Cardiac muscle cell (in vitro differentiated cells and primary cell): ENCODE data around the gene KDF1. TPM values are rescaled to one million over a fixed set of nuclear protein-coding genes. Genes with fewer than 3 reads are reported as not detected.

ENCODE experiments used
- DNase-seq, 2 donors: peaks; one replicate each; pipeline versions ENCODE4 v3.0.0 to v3.0.0-alpha.2; 2010 to 2017; ENCODE audit warnings: low read depth in 1 of 2, low spot score in 1 of 2
- H3K27ac ChIP-seq: fragments of 200-600 bp; sonication (generic); 2 replicates; pipeline ENCODE4 v1.5.1; 2016
- H3K27me3 ChIP-seq: fragments of 200-600 bp; sonication (generic); 2 replicates; pipeline ENCODE4 v1.6.0; 2016; ENCODE audit warnings: control low read depth
- H3K36me3 ChIP-seq: fragments of 200-600 bp; sonication (generic); 2 replicates; pipeline ENCODE4 v1.5.1; 2016; ENCODE audit warnings: control low read depth
- H3K4me1 ChIP-seq: fragments of 200-600 bp; sonication (generic); 2 replicates; pipeline ENCODE4 v1.8.1; 2017; ENCODE audit warnings: low read depth, mild to moderate bottlenecking, mixed run types
- H3K4me3 ChIP-seq: fragments of 200-600 bp; sonication (generic); 2 replicates; pipeline ENCODE4 v1.5.1; 2016; ENCODE audit warnings: mild to moderate bottlenecking
- H3K9me3 ChIP-seq: fragments of 200-600 bp; sonication (generic); 2 replicates; pipeline ENCODE4 v1.5.1; 2017; ENCODE audit warnings: low read depth, mild to moderate bottlenecking, control low read depth
- polyA plus RNA-seq: library from polyadenylated mRNA; unstranded; fragments of >200 nt; fragmentation: Nextera tagmentation; extraction: Ambion mirVana; gene quantifications from 2 replicates; pipeline ENCODE4 v1.2.1, GENCODE V29; 2016
- total RNA-seq: library from RNA; depleted of rRNA; stranded (reverse); fragments of >200 nt; gene quantifications from 2 replicates; pipeline ENCODE4 v1.2.3, GENCODE V29; 2016
- TF ChIP-seq, protein P1 (sequence below): IDR thresholded peaks from 2 replicates; pipeline ENCODE4 v1.5.1; 2012; ENCODE audit warnings: low read depth, mild to moderate bottlenecking, low read length

KDF1 gene
- total and polyA plus RNA-seq, 2 experiments from 2014 or later = 0.35 to 0.63 TPM

DNA sequence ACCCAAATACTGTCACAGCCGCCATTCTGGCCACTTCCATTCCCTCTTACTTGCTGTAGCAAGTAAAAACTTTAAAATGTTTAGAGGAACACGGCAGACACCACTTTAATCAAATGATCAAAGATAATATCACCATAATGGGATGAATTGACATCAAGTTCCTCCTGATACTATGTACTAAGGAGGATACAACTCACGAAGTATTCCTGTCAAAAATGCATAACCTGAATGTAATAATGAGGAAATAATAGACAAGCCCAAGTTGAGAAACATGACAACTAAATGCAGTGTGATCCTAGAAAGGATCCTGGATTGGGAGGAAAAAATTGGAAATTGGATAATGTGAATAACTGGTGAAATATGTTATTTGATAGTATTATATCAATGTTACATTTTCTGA, 3.9 kb downstream of the KDF1 start:
- no peak for DNase-seq
- H3K36me3 ChIP-seq = no peaks in the 10 kb centered on the region
- H3K27me3 ChIP-seq = peaks cover 33% of the 10 kb centered on the region
- H3K4me1 ChIP-seq = no peaks in the 10 kb centered on the region
- TF ChIP-seq, protein P1, sequence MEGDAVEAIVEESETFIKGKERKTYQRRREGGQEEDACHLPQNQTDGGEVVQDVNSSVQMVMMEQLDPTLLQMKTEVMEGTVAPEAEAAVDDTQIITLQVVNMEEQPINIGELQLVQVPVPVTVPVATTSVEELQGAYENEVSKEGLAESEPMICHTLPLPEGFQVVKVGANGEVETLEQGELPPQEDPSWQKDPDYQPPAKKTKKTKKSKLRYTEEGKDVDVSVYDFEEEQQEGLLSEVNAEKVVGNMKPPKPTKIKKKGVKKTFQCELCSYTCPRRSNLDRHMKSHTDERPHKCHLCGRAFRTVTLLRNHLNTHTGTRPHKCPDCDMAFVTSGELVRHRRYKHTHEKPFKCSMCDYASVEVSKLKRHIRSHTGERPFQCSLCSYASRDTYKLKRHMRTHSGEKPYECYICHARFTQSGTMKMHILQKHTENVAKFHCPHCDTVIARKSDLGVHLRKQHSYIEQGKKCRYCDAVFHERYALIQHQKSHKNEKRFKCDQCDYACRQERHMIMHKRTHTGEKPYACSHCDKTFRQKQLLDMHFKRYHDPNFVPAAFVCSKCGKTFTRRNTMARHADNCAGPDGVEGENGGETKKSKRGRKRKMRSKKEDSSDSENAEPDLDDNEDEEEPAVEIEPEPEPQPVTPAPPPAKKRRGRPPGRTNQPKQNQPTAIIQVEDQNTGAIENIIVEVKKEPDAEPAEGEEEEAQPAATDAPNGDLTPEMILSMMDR = no peak
- H3K4me3 ChIP-seq = no peak overlapping the region
- H3K9me3 ChIP-seq = no peaks in the 10 kb centered on the region
- no peak overlapping the region for H3K27ac ChIP-seq

DNA sequence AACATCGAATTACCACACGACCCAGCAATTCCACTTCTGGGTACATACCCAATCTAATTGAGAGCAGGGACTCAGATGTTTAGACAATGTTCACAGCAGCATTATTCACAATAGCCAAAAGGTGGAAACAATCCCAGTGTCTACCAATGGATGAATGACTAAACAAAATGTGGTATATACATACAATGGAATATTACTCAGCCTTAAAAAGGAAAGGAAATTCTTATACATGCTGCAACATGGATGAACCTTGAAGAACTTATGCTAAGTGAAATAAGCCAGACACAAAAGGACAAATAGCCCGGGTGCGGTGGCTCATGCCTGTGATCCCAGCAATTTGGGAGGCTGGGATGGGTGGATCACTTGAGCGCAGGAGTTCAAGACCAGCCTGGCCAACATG, 6.9 kb downstream of the KDF1 start:
- no peak overlapping the region for H3K4me3 ChIP-seq
- H3K27me3 ChIP-seq = peaks cover 3% of the 10 kb centered on the region
- no peaks in the 10 kb centered on the region for H3K4me1 ChIP-seq
- TF ChIP-seq, protein P1 = no peak
- no peak for DNase-seq
- H3K9me3 ChIP-seq = no peaks in the 10 kb centered on the region
- H3K36me3 ChIP-seq = no peaks in the 10 kb centered on the region
- H3K27ac ChIP-seq = no peak overlapping the region

DNA sequence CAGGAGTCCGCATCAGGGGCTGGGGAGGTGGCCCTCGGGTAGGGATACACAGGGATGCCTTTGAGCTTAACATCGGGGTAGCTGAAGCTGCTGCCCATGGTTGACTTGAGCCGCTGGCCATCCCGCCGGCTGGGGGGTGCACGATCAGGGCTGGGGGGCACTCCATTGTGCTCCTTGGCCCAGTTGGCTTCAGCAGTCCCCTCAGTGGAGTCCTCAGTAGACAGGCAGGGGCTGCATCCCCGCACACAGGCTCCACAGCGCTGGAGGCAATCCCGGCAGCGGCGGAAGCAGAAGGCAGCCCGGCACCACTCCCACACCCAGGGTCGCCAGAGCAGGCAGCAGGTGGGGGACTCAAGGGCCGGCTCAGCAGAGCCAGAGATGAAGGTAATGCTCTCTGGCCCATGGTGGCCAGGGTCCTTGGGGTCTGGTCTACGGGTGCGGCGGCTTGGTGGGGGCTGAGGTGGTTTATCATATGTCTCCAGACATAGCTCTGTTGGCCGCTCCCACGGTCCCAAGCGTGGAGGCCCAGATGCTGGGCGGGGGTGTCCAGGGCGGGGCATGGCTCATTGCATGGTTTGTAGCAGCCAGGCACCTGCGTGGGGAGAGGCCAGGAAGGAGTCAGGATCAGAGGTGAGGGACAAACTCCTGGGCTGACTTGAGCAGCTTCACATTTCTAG, 8.3 kb downstream of the KDF1 start:
- Histone ChIP-seq H3K36me3 (no peaks in the 10 kb centered on the region), H3K27ac (no peak overlapping the region), H3K9me3 (no peaks in the 10 kb centered on the region), H3K4me3 (no peak overlapping the region), H3K4me1 (no peaks in the 10 kb centered on the region), H3K27me3 (no peaks in the 10 kb centered on the region)
- TF ChIP-seq, protein P1 = no peak
- DNase-seq = no peak

DNA sequence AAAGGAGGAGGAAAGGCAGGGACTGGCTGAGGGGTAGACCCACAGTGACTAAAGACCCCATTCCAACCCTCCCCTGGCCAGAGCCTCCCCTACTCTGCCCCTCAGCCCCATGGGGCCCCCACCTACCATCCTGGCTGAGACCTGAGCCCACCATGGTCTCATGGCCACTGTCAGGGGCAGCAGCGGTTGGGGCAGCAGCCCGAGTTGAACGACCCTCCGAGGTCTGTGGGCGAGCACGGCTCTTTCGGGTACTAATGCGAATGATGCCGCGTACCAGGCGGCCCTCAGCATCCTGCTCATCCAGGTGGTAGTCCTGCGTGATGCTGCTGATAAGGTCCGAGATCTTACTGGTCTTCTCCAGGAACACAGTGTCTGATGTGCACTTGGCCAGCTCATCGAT, 9.1 kb downstream of the KDF1 start:
- Histone ChIP-seq H3K9me3 (no peaks in the 10 kb centered on the region), H3K27ac (no peak overlapping the region), H3K27me3 (no peaks in the 10 kb centered on the region), H3K4me1 (no peaks in the 10 kb centered on the region), H3K36me3 (peaks cover 7% of the 10 kb centered on the region), H3K4me3 (no peak overlapping the region)
- TF ChIP-seq, protein P1 = no peak
- DNase-seq = no peak

DNA sequence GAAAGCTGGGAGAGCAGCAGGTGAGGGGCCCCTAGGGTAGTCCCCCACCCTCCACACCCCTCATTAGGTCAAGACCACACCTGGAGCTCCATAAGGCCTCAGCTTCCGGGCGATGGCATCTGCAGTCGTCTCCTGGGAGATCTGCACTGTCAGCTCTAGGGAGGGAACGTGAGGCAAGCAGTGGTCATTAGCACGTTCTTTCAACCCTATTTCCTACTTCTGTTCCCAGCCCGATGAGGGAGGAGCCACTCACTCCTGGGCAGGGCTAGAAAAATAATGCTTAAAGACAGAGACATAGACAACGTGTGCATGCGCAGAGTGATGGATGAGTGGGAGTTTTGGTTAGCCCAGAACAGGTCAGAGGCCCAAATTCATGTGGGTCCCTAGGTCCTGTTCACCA, 9.7 kb downstream of the KDF1 start:
- Histone ChIP-seq H3K9me3 (no peaks in the 10 kb centered on the region), H3K36me3 (peaks cover 13% of the 10 kb centered on the region), H3K4me1 (no peaks in the 10 kb centered on the region), H3K4me3 (no peak overlapping the region), H3K27ac (no peak overlapping the region), H3K27me3 (no peaks in the 10 kb centered on the region)
- TF ChIP-seq, protein P1 = no peak
- DNase-seq = no peak
